Natural killer cell (primary cell): ENCODE results near the gene RCAN2. TPM values are rescaled to one million over a fixed set of nuclear protein-coding genes. Genes with fewer than 3 reads are reported as not detected.

Experiments
- ATAC-seq, 3 donors: fragments of 150-1000 bp in 2 of 3; fragments of 200-7000 bp in 1 of 3; cut with Tn5 transposase; 1 replicate in 1 of 3; 2 replicates in 2 of 3; pipeline ENCODE4 v1.10.0; 2021; ENCODE audit warnings: mild to moderate bottlenecking in 2 of 3, moderate library complexity in 2 of 3
- DNase-seq, 2 donors: peaks; one replicate each; pipeline versions ENCODE4 v3.0.0 to v3.0.0-alpha.2; 2013 to 2021; ENCODE audit warnings: mixed read lengths in 1 of 2
- H3K27ac ChIP-seq: one replicate; pipeline ENCODE4 v1.5.1; 2013; ENCODE audit warnings: mild to moderate bottlenecking, low read length
- H3K27me3 ChIP-seq: one replicate; pipeline ENCODE4 v1.6.1; 2013; ENCODE audit warnings: low read length; ENCODE audit not compliant: control insufficient read depth, insufficient read depth
- H3K36me3 ChIP-seq: one replicate; pipeline ENCODE4 v1.6.1; 2013; ENCODE audit warnings: low read length; ENCODE audit not compliant: control insufficient read depth, insufficient read depth
- H3K4me1 ChIP-seq: one replicate; pipeline ENCODE4 v1.6.1; 2013; ENCODE audit warnings: low read length; ENCODE audit not compliant: control insufficient read depth, insufficient read depth
- H3K4me3 ChIP-seq: one replicate; pipeline ENCODE4 v1.5.1; 2013; ENCODE audit warnings: low read length
- H3K9me3 ChIP-seq: one replicate; pipeline ENCODE4 v1.6.1; 2013; ENCODE audit warnings: low read length; ENCODE audit not compliant: control insufficient read depth, insufficient read depth
- H3K27ac Mint-ChIP-seq, 2 donors: one replicate each; pipeline ENCODE4 v1.8.0; 2022; ENCODE audit warnings: mild to moderate bottlenecking in 2 of 2, mixed read lengths in 2 of 2, moderate library complexity in 1 of 2
- H3K27me3 Mint-ChIP-seq, 2 donors: one replicate each; pipeline ENCODE4 v1.8.0; 2022; ENCODE audit warnings: low read depth in 2 of 2, mixed read lengths in 2 of 2
- H3K36me3 Mint-ChIP-seq: one replicate; pipeline ENCODE4 v1.8.0; 2022; ENCODE audit warnings: mixed read lengths
- H3K4me1 Mint-ChIP-seq, 2 donors: one replicate each; pipeline ENCODE4 v1.8.0; 2022; ENCODE audit warnings: mixed read lengths in 2 of 2
- H3K4me3 Mint-ChIP-seq: one replicate; pipeline ENCODE4 v1.8.0; 2022; ENCODE audit warnings: mild to moderate bottlenecking, moderate library complexity, mixed read lengths
- H3K9me3 Mint-ChIP-seq, 2 donors: one replicate each; pipeline ENCODE4 v1.8.0; 2022; ENCODE audit warnings: mixed read lengths in 2 of 2
- WGBS: methylation state at CpG from one replicate; pipeline ENCODE4 v1.1.7; 2013; ENCODE audit warnings: missing lambda C conversion rate; ENCODE audit not compliant: insufficient coverage; 5-methylcytosine and 5-hydroxymethylcytosine counted together
- intact Hi-C: fragments of 100-400 bp; cut with micrococcal nuclease; formaldehyde crosslinking; loops from one replicate; pipeline ENCODE4 v1.14.2; 2022
- total RNA-seq, 4 donors: library from RNA; stranded (reverse); fragments of 120-200 nt in 1 of 4; gene quantifications; one replicate each; pipeline versions ENCODE4 v1.2.3 to v1.2.4, GENCODE V29; 2013 to 2022
- TF ChIP-seq, protein P1 (sequence below): fragments of 200-600 bp; IDR thresholded peaks from one replicate; pipeline ENCODE4 v1.8.0; 2022; ENCODE audit warnings: antibody characterized with exemption

The RCAN2 gene
- total RNA-seq, 3 donors from 2014 or later (not counting 1 experiment from before 2014, with no cell fraction given): 0.43 TPM; not detected in 2

DNA sequence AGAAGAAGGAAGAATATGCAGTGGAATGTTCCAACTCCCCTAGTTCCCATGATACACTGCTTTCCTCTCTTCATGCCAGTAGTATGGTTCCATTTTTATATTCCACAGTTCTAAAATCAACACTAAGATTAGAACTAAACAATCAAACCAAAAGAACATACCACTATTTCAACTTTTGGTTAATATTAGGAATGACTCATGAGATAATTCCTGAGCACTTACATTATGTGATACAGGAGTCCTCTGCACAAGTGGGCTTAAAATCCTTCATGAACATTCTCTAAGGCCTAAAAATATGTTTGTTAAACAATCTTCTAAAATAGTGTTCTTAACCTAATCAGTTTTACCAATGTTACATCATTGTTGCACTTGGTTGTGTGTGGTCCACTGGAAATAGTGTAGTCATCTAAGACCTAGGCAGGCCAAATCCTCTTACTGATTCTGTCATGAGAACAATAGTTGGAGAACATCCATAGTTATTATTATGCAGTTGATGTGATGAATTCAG lies 30.3 kb upstream of the RCAN2 start:
- Mint-ChIP-seq H3K36me3 (no peaks in the 10 kb centered on the region), H3K4me3 (no peak overlapping the region), H3K9me3 (peaks cover 0 to 2% of the 10 kb centered on the region in 2 donors), H3K27me3 (peaks cover 11 to 62% of the 10 kb centered on the region in 2 donors), H3K27ac (no peak overlapping the region), H3K4me1 (no peaks in the 10 kb centered on the region)
- Histone ChIP-seq H3K4me3 (no peak overlapping the region), H3K27ac (no peak overlapping the region), H3K36me3 (no peaks in the 10 kb centered on the region), H3K27me3 (no peaks in the 10 kb centered on the region), H3K9me3 (no peaks in the 10 kb centered on the region), H3K4me1 (no peaks in the 10 kb centered on the region)
- TF ChIP-seq, protein P1, sequence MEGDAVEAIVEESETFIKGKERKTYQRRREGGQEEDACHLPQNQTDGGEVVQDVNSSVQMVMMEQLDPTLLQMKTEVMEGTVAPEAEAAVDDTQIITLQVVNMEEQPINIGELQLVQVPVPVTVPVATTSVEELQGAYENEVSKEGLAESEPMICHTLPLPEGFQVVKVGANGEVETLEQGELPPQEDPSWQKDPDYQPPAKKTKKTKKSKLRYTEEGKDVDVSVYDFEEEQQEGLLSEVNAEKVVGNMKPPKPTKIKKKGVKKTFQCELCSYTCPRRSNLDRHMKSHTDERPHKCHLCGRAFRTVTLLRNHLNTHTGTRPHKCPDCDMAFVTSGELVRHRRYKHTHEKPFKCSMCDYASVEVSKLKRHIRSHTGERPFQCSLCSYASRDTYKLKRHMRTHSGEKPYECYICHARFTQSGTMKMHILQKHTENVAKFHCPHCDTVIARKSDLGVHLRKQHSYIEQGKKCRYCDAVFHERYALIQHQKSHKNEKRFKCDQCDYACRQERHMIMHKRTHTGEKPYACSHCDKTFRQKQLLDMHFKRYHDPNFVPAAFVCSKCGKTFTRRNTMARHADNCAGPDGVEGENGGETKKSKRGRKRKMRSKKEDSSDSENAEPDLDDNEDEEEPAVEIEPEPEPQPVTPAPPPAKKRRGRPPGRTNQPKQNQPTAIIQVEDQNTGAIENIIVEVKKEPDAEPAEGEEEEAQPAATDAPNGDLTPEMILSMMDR: no peak
- DNase-seq: no peak
- ATAC-seq: no peak
- intact Hi-C loops: no loop called here

- intact Hi-C loops: no loop called here
- H3K27ac Mint-ChIP-seq: no peak overlapping the region
- no peak overlapping the region for H3K27ac ChIP-seq
- H3K9me3 Mint-ChIP-seq: no peaks in the 10 kb centered on the region
- H3K9me3 ChIP-seq: no peaks in the 10 kb centered on the region
- peaks cover 6 to 41% of the 10 kb centered on the region in 2 donors for H3K27me3 Mint-ChIP-seq
- TF ChIP-seq, protein P1: no peak
- no peaks in the 10 kb centered on the region for H3K27me3 ChIP-seq
- no peak overlapping the region for H3K4me3 ChIP-seq
- DNase-seq (no peak), ATAC-seq (no peak)
- H3K4me3 Mint-ChIP-seq: no peak overlapping the region
- H3K36me3 ChIP-seq: no peaks in the 10 kb centered on the region
- H3K36me3 Mint-ChIP-seq: no peaks in the 10 kb centered on the region
- no peaks in the 10 kb centered on the region for H3K4me1 ChIP-seq
- H3K4me1 Mint-ChIP-seq: no peaks in the 10 kb centered on the region
Observed at GRCh38 chr6:46517202-46517601, 26.0 kb upstream of the RCAN2 start.

DNA sequence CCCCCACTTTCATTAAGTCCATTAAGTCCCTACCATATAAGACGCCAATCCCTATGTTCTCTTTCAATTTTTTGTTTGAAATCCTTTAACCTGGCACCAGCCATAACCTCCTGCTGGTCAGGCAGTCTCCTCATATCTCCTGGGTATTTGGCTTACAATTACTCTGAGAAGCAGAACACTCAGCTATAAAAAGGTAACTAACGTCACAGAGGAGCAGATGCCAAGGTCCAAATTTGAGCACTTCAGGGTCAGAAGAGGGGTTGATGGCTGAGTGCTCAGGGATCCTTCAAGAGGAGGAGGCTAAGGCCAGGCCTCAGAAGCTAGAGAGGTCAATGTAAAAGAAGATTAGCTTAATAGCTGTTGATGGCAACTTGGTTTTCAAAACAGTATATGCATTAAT lies 22.3 kb upstream of the RCAN2 start:
- peaks cover 9 to 34% of the 10 kb centered on the region in 2 donors for H3K27me3 Mint-ChIP-seq
- no peaks in the 10 kb centered on the region for H3K4me1 Mint-ChIP-seq
- DNase-seq: no peak
- Histone ChIP-seq H3K9me3 (no peaks in the 10 kb centered on the region), H3K36me3 (no peaks in the 10 kb centered on the region), H3K27ac (no peak overlapping the region), H3K4me3 (no peak overlapping the region), H3K4me1 (no peaks in the 10 kb centered on the region), H3K27me3 (no peaks in the 10 kb centered on the region)
- H3K27ac Mint-ChIP-seq: no peak overlapping the region
- H3K4me3 Mint-ChIP-seq: no peak overlapping the region
- TF ChIP-seq, protein P1: no peak
- 93% methylated on average over 2 of the region's 2 CpGs for WGBS
- intact Hi-C loops: no loop called here
- no peaks in the 10 kb centered on the region for H3K9me3 Mint-ChIP-seq
- H3K36me3 Mint-ChIP-seq: no peaks in the 10 kb centered on the region
- no peak for ATAC-seq

DNA sequence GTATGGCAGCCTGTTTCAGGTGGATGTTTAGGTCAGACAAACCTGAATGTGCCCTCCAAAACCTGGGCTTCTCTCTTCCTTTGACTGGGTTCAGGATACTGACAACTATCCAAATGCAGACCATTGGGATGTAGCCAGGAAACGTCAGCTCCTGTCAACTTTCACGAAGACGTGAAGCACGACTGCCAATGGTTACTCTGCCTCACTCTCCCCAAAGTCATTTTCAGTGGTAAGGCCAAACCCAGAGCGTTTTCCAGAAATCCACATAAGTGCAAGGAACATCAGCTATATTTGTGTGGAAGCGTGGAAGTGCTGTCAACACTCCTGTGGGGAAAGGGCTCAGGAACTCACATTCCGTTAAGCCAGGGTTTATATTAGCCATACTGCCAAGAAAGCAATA lies 20.1 kb upstream of the RCAN2 start:
- ATAC-seq (no peak), DNase-seq (no peak)
- Histone ChIP-seq H3K4me1 (no peaks in the 10 kb centered on the region), H3K4me3 (no peak overlapping the region), H3K27ac (no peak overlapping the region), H3K36me3 (no peaks in the 10 kb centered on the region), H3K27me3 (no peaks in the 10 kb centered on the region), H3K9me3 (no peaks in the 10 kb centered on the region)
- Mint-ChIP-seq H3K4me3 (no peak overlapping the region), H3K4me1 (no peaks in the 10 kb centered on the region), H3K27ac (no peak overlapping the region), H3K36me3 (no peaks in the 10 kb centered on the region), H3K9me3 (no peaks in the 10 kb centered on the region), H3K27me3 (peaks cover 6 to 18% of the 10 kb centered on the region in 2 donors)
- WGBS: 95% methylated on average over 7 of the region's 7 CpGs
- intact Hi-C loops: no loop called here
- TF ChIP-seq, protein P1: no peak
